Measurements from ENCODE around the gene CD99L2. TPM values are rescaled to one million over a fixed set of nuclear protein-coding genes. Genes with fewer than 3 reads are reported as not detected.

CD99L2 gene
- total and polyA plus RNA-seq, 4 donors, result 9.7 to 39.8 (median 23.8) TPM

- TF ChIP-seq MAX (IDR thresholded peaks at IDR 0.05) (no peak), JUND (IDR thresholded peaks at IDR 0.05) (no peak), ZBTB33 (IDR thresholded peaks at IDR 0.05) (no peak), FOXA2 (IDR thresholded peaks at IDR 0.05) (no peak), FOXA1 (IDR thresholded peaks at IDR 0.05) (no peak), TAF1 (conservative IDR thresholded peaks at IDR 0.05) (no peak), CTCF (IDR thresholded peaks at IDR 0.05; ENCODE audit: low read depth, low read length, missing input control) (no peak), SP1 (IDR thresholded peaks at IDR 0.05) (no peak), YY1 (IDR thresholded peaks at IDR 0.05) (no peak), REST (IDR thresholded peaks at IDR 0.05) (no peak)
Measured at GRCh38 chrX:150775569-150776350, 122.7 kb downstream of the CD99L2 start.

GRCh38 chrX:150774798-150775568 lies 123.5 kb downstream of the CD99L2 start:
- no peak for DNase-seq (ENCODE audit: low spot score)
- 97% methylated on average over 14 of the region's 14 CpGs for WGBS
- Histone ChIP-seq H3K9ac (ENCODE audit: low read depth in 1 of 2, low read length in 2 of 2) (no peak overlapping the region), H3K27me3 (ENCODE audit: control insufficient read depth in 4 of 4, insufficient read depth in 4 of 4, low read length in 3 of 4) (no peaks in the 10 kb centered on the region), H3K27ac (ENCODE audit: low read depth in 1 of 2, low read length in 2 of 2) (no peak overlapping the region), H3K9me3 (ENCODE audit: control insufficient read depth in 4 of 4, low read length in 3 of 4) (no peaks in the 10 kb centered on the region), H3K4me1 (ENCODE audit: control insufficient read depth in 4 of 4, insufficient read depth in 4 of 4, low read length in 3 of 4) (peaks cover 0 to 5% (median 1%) of the 10 kb centered on the region in 4 donors), H3K36me3 (ENCODE audit: control insufficient read depth in 4 of 4, insufficient read depth in 3 of 4, low read depth in 1 of 4, low read length in 3 of 4) (peaks cover 0 to 4% (median 1%) of the 10 kb centered on the region in 4 donors), H3K4me3 (ENCODE audit: low read depth in 1 of 3, low read length in 3 of 3) (no peak overlapping the region)
- TF ChIP-seq MAX (IDR thresholded peaks at IDR 0.05) (no peak), FOXA1 (IDR thresholded peaks at IDR 0.05) (no peak), ATF3 (IDR thresholded peaks at IDR 0.05) (no peak), GABPA (IDR thresholded peaks at IDR 0.05 in 1 of 2, conservative IDR thresholded peaks at IDR 0.05 in 1 of 2) (no peak), JUND (IDR thresholded peaks at IDR 0.05) (no peak)

More at GRCh38 chrX:150775569-150776350, 122.7 kb downstream of the CD99L2 start:
- H3K4me3 ChIP-seq (ENCODE audit: low read depth in 1 of 3, low read length in 3 of 3), result no peak overlapping the region
- H3K9me3 ChIP-seq (ENCODE audit: control insufficient read depth in 4 of 4, low read length in 3 of 4), result no peaks in the 10 kb centered on the region
- H3K36me3 ChIP-seq (ENCODE audit: control insufficient read depth in 4 of 4, insufficient read depth in 3 of 4, low read depth in 1 of 4, low read length in 3 of 4), result peaks cover 0 to 4% (median under 1%) of the 10 kb centered on the region in 4 donors
- no peak overlapping the region for H3K9ac ChIP-seq (ENCODE audit: low read depth in 1 of 2, low read length in 2 of 2)
- WGBS, result 93% methylated on average over 18 of the region's 18 CpGs
- no peaks in the 10 kb centered on the region for H3K27me3 ChIP-seq (ENCODE audit: control insufficient read depth in 4 of 4, insufficient read depth in 4 of 4, low read length in 3 of 4)
- DNase-seq (ENCODE audit: low spot score), result no peak
- peaks cover 0 to 5% (median 1%) of the 10 kb centered on the region in 4 donors for H3K4me1 ChIP-seq (ENCODE audit: control insufficient read depth in 4 of 4, insufficient read depth in 4 of 4, low read length in 3 of 4)
- H3K27ac ChIP-seq (ENCODE audit: low read depth in 1 of 2, low read length in 2 of 2), result no peak overlapping the region
